H1 (cell line): Measurements from ENCODE around the gene LPAR2. TPM values are rescaled to one million over a fixed set of nuclear protein-coding genes. Genes with fewer than 3 reads are reported as not detected.

ENCODE experiments used
- ATF3 ChIP-seq: IDR thresholded peaks from 2 replicates; pipeline ENCODE4 v1.6.1; 2011; ENCODE audit warnings: low read depth, mild to moderate bottlenecking, low read length; ENCODE audit not compliant: insufficient read depth
- CREB1 ChIP-seq: IDR thresholded peaks from 2 replicates; pipeline ENCODE4 v1.6.1; 2012; ENCODE audit warnings: inconsistent platforms
- CTCF ChIP-seq, 3 experiments: IDR thresholded peaks; 1 replicate in 2 of 3; 2 replicates in 1 of 3; pipeline versions ENCODE4 v1.5.1 to v1.6.1; 2011; ENCODE audit warnings: low read length in 3 of 3, mild to moderate bottlenecking in 3 of 3, inconsistent platforms in 2 of 3, low read depth in 1 of 3, moderate library complexity in 1 of 3; ENCODE audit not compliant: insufficient read depth in 1 of 3; ENCODE audit errors: control extremely low read depth in 1 of 3
- EZH2 ChIP-seq: fragments of 200-600 bp; sonication (generic); IDR thresholded peaks from 2 replicates; pipeline ENCODE4 v1.7.1; 2012; ENCODE audit warnings: low read depth, mild to moderate bottlenecking, moderate library complexity, low read length, inconsistent platforms; ENCODE audit not compliant: severe bottlenecking
- NRF1 ChIP-seq: IDR thresholded peaks from 2 replicates; pipeline ENCODE4 v1.6.1; 2011; ENCODE audit warnings: mild to moderate bottlenecking, low read depth, low read length, improper control_type of control experiment
- polyA plus RNA-seq, 7 experiments: library from polyadenylated mRNA; depleted of rRNA in 3 of 7; stranded (reverse) in 5 of 7; unstranded in 2 of 7; fragments of >200 nt in 5 of 7; fragments of 200-250 nt in 2 of 7; gene quantifications; 1 replicate in 5 of 7; 2 replicates in 1 of 7; 4 replicates in 1 of 7; pipeline versions ENCODE4 v1.2.1 to v1.2.3, GENCODE V29; 2011 to 2013; ENCODE audit warnings: missing spikeins in 2 of 7, mixed read lengths in 2 of 7
- total RNA-seq: library from RNA; stranded (reverse); fragmentation: NEBNext Ultra II Directional; extraction: Animal tissue kit (Norgen Biotek cat#: 25700); gene quantifications from 2 replicates; pipeline ENCODE4 v1.2.1, GENCODE V29; 2021

The LPAR2 gene
- total and polyA plus RNA-seq, 2 of the 8 experiments (the other 6 are each of a cell fraction or from before 2014, with no cell fraction given): 47.6 to 70.2 TPM

GRCh38 chr19:19628501-19629134, 598 bp upstream of the LPAR2 start (continued):
- TF ChIP-seq ATF3 (no peak; the same call in 1 of the 2 replicates), EZH2 (no peak), CREB1 (no peak), CTCF (IDR thresholded peaks at IDR 0.05; ENCODE audit: control extremely low read depth in 1 of 3, insufficient read depth in 1 of 3, low read depth in 1 of 3, low read length in 3 of 3) (no peak), NRF1 (no peak)
